K562 (cell line): Measurements from ENCODE around the gene SH3RF1. TPM values are rescaled to one million over a fixed set of nuclear protein-coding genes. Genes with fewer than 3 reads are reported as not detected.

Experiments
- ATAC-seq: fragments of 200-7000 bp; cut with Tn5 transposase; 3 replicates; pipeline ENCODE4 v1.9.1; 2020; ENCODE audit warnings: moderate library complexity
- BruUV-seq: library from RNA; stranded (reverse); fragments of 400-500 nt; replicated peaks from 2 replicates; lab custom pipeline; 2021; lab: Mats Ljungman, UMichigan
- CTCF ChIA-PET: fragments of 300-600 bp; formaldehyde crosslinking; extraction: SDS; loops from one replicate; lab custom pipeline; 2021; ENCODE audit warnings: low intra/inter-chr PET ratio; lab: Yijun Ruan, JAX
- POLR2A ChIA-PET: fragments of 300-600, 350-650 bp; sonication (Branson Sonifier 250); formaldehyde crosslinking; extraction: SDS; loops from one replicate; lab custom pipeline; 2021; ENCODE audit warnings: antibody characterized with exemption, inconsistent platforms; lab: Yijun Ruan, JAX
- DNase-seq, 4 experiments: peaks; one replicate each; pipeline versions ENCODE4 v3.0.0 to v3.0.0-alpha.2; 2011 to 2018; ENCODE audit warnings: low spot score in 3 of 4, mixed read lengths in 3 of 4; ENCODE audit errors: extremely low read depth in 1 of 4
- FAIRE-seq: peaks from 2 replicates; lab custom pipeline; 2011; peaks lifted over from hg19 to GRCh38; lab: Jason Lieb, UNC
- H2AFZ ChIP-seq: 2 replicates; pipeline ENCODE4 v1.6.0; 2011; ENCODE audit warnings: low read depth, low read length, control low read depth, inconsistent platforms
- H3K27ac ChIP-seq: fragments of 200-600 bp; 3 replicates; pipeline ENCODE4 v1.8.0; 2011; ENCODE audit warnings: low read depth, mild to moderate bottlenecking, control low read depth, inconsistent platforms, low read length, moderate library complexity, mixed read lengths; ENCODE audit errors: extremely low read depth
- H3K27me3 ChIP-seq, 2 experiments: fragments of 300-600 bp in 1 of 2; 2 replicates in 1 of 2; 3 replicates in 1 of 2; pipeline versions ENCODE4 v1.6.0 to v1.8.0; 2011; ENCODE audit warnings: inconsistent platforms in 2 of 2, low read length in 2 of 2, mild to moderate bottlenecking in 1 of 2, mixed read lengths in 1 of 2, moderate library complexity in 1 of 2; ENCODE audit not compliant: control insufficient read depth in 2 of 2, insufficient read depth in 2 of 2
- H3K36me3 ChIP-seq: fragments of 300-600 bp; 3 replicates; pipeline ENCODE4 v1.8.0; 2011; ENCODE audit warnings: mild to moderate bottlenecking, low read length, inconsistent platforms; ENCODE audit not compliant: control insufficient read depth, insufficient read depth
- H3K4me1 ChIP-seq, 2 experiments: fragments of 200-600 bp in 1 of 2; replicated peaks in 1 of 2; 2 replicates in 1 of 2; 3 replicates in 1 of 2; pipeline versions ENCODE4 v1.5.1 to v1.8.0; 2011; ENCODE audit warnings: inconsistent platforms in 2 of 2, low read length in 2 of 2, mild to moderate bottlenecking in 1 of 2, mixed read lengths in 1 of 2, moderate library complexity in 1 of 2; ENCODE audit not compliant: control insufficient read depth in 2 of 2, insufficient read depth in 2 of 2
- H3K4me2 ChIP-seq: 2 replicates; pipeline ENCODE4 v1.6.1; 2011; ENCODE audit warnings: low read length, control low read depth, inconsistent platforms, mixed read lengths; ENCODE audit not compliant: insufficient read depth
- H3K4me3 ChIP-seq: fragments of 200-600 bp; sonication (generic), shearing (Covaris generic); 2 replicates; pipeline ENCODE4 v1.5.1; 2016; ENCODE audit warnings: control low read depth, inconsistent platforms
- H3K79me2 ChIP-seq: fragments of 200-600 bp; 3 replicates; pipeline ENCODE4 v1.8.0; 2011; ENCODE audit warnings: low read length, inconsistent platforms; ENCODE audit not compliant: control insufficient read depth, insufficient read depth
- H3K9ac ChIP-seq, 2 experiments: 2 replicates each; pipeline versions ENCODE4 v1.6.0 to v1.6.1; 2011; ENCODE audit warnings: low read depth in 2 of 2, low read length in 2 of 2, control low read depth in 1 of 2, inconsistent platforms in 1 of 2, mild to moderate bottlenecking in 1 of 2, mixed read lengths in 1 of 2; ENCODE audit not compliant: insufficient read depth in 1 of 2
- H3K9me1 ChIP-seq: one replicate; pipeline ENCODE4 v1.6.0; 2011; ENCODE audit warnings: inconsistent platforms, mild to moderate bottlenecking, low read length, moderate library complexity; ENCODE audit not compliant: control insufficient read depth, insufficient read depth
- H3K9me3 ChIP-seq: replicated peaks from 2 replicates; pipeline ENCODE4 v1.5.1; 2011; ENCODE audit warnings: low read depth, low read length, inconsistent platforms; ENCODE audit not compliant: control insufficient read depth, insufficient read depth
- H4K20me1 ChIP-seq: replicated peaks from 2 replicates; pipeline ENCODE4 v1.6.1; 2011; ENCODE audit warnings: low read length, inconsistent platforms, mixed read lengths; ENCODE audit not compliant: control insufficient read depth, insufficient read depth
- ARID2 ChIP-seq: fragments of 450-650 bp; IDR thresholded peaks from 2 replicates; pipeline ENCODE4 v1.6.1; 2017; ENCODE audit warnings: antibody characterized with exemption, mild to moderate bottlenecking
- CC2D1A ChIP-seq: fragments of 450-650 bp; IDR thresholded peaks from 2 replicates; pipeline ENCODE4 v1.6.1; 2017; ENCODE audit warnings: mild to moderate bottlenecking
- FOXA1 ChIP-seq: fragments of 450-650 bp; IDR thresholded peaks from 2 replicates; pipeline ENCODE4 v1.6.1; 2016; ENCODE audit warnings: mild to moderate bottlenecking, borderline replicate concordance
- FOXJ3 ChIP-seq: sonication (generic); formaldehyde crosslinking; IDR thresholded peaks from 2 replicates; pipeline ENCODE4 v1.4.0; 2020; ENCODE audit warnings: mild to moderate bottlenecking, missing genetic modification reagents
- NELFE ChIP-seq: IDR thresholded peaks from 2 replicates; pipeline ENCODE4 v1.6.1; 2011; ENCODE audit warnings: mild to moderate bottlenecking; ENCODE audit not compliant: insufficient read depth, insufficient read length
- RAD21 ChIP-seq, 2 experiments: fragments of 250-450 bp in 1 of 2; fragments of 450-650 bp in 1 of 2; sonication (Bioruptor Pico) in 1 of 2; formaldehyde crosslinking in 1 of 2; IDR thresholded peaks in 1 of 2; conservative IDR thresholded peaks in 1 of 2; 2 replicates each; pipeline versions ENCODE4 v1.4.0 to v1.8.0; 2020 to 2022; ENCODE audit warnings: mild to moderate bottlenecking in 2 of 2, moderate library complexity in 1 of 2
- SMARCE1 ChIP-seq: fragments of 450-650 bp; IDR thresholded peaks from 2 replicates; pipeline ENCODE4 v1.7.1; 2016; ENCODE audit warnings: mild to moderate bottlenecking
- WGBS: fragments of 100-300 bp; shearing (Covaris generic); methylation state at CpG from one replicate; pipeline ENCODE4 v1.1.6; 2016; ENCODE audit warnings: low coverage, mixed read lengths; ENCODE audit not compliant: insufficient coverage; ENCODE audit errors: missing lambda C conversion rate; 5-methylcytosine and 5-hydroxymethylcytosine counted together
- in situ Hi-C: fragments of 300-500 bp; cut with MboI; formaldehyde crosslinking; loops from 4 replicates; pipeline ENCODE4 v1.15.0; 2018; ENCODE audit warnings: inconsistent platforms, mixed read lengths
- intact Hi-C: fragments of 100-400 bp; cut with micrococcal nuclease; formaldehyde crosslinking; loops from 2 replicates; pipeline ENCODE4 v1.14.2; 2022
- polyA plus RNA-seq, 8 experiments: library from polyadenylated mRNA; depleted of rRNA in 4 of 8; stranded (reverse) in 5 of 8; unstranded in 3 of 8; fragments of >200 nt; fragmentation: Nextera tagmentation in 2 of 8; fragmentation: Illumina TruSeq in 1 of 8; extraction: Ambion mirVana in 2 of 8; extraction: Trizol in 1 of 8; gene quantifications; 2 replicates each; pipeline versions ENCODE4 v1.2.1 to v1.2.3, GENCODE V29; 2011 to 2014; ENCODE audit warnings: inconsistent platforms in 1 of 8, missing spikeins in 1 of 8
- total RNA-seq, 7 experiments: library from RNA; depleted of rRNA in 6 of 7; stranded (reverse); fragments of >200 nt in 6 of 7; fragmentation: Illumina TruSeq in 2 of 7; extraction: Trizol in 2 of 7; gene quantifications; 2 replicates each; pipeline versions ENCODE4 v1.2.1 to v1.2.3, GENCODE V29; 2011 to 2021; ENCODE audit warnings: low replicate concordance in 1 of 7
- TF ChIP-seq, protein P1 (sequence below): sonication (generic); formaldehyde crosslinking; IDR thresholded peaks from 2 replicates; pipeline ENCODE4 v1.8.0; 2022; ENCODE audit warnings: missing genetic modification reagents, mild to moderate bottlenecking, moderate library complexity, borderline replicate concordance
- TF ChIP-seq, protein P2 (sequence below), 3 experiments: IDR thresholded peaks in 2 of 3; conservative IDR thresholded peaks in 1 of 3; 2 replicates each; pipeline ENCODE4 v1.5.1; 2011 to 2012; ENCODE audit warnings: low read length in 3 of 3, mild to moderate bottlenecking in 3 of 3, control low read depth in 2 of 3, improper control_type of control experiment in 1 of 3, inconsistent platforms in 1 of 3, low read depth in 1 of 3, mixed read lengths in 1 of 3, moderate library complexity in 1 of 3; ENCODE audit not compliant: insufficient read depth in 2 of 3

The SH3RF1 gene
- total and polyA plus RNA-seq, 9 of the 15 experiments (the other 6 are each of a cell fraction or from before 2014, with no cell fraction given), result 0.04 to 0.16 (median 0.11) TPM; not detected in 6

DNA sequence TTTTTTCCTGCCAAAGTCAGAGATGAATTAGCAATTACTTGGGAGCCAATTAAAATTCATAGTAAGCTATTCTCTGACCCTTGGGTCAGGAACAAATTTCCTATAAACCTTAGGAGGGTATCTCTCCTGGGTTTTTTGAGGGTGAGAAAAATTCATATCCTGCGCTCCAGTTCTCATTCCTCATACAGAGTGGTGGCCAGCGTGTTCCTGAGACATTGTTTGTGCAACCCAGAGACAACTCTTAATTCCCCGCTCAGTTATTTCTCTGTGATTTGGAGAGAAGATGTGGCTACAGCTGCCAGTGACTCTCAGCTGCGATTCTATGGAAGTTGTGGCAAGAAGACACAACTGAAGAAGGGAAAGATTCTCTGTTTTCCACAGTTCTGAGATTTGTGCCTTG lies 222.8 kb downstream of the SH3RF1 start:
- Histone ChIP-seq H3K36me3 (no peaks in the 10 kb centered on the region), H3K9ac (no peak overlapping the region)
- in situ Hi-C loops, result no loop called here
- TF ChIP-seq CC2D1A (no peak), FOXJ3 (no peak)
- TF ChIP-seq, all 486 proteins: peak for 0
- no peaks in the 10 kb centered on the region for H3K9me1 ChIP-seq
- DNase-seq (no peak), ATAC-seq (no peak), FAIRE-seq (no peak)
- H2AFZ ChIP-seq, result no peak overlapping the region
- H3K27ac ChIP-seq, result no peak overlapping the region
- 3% methylated on average over 4 of the region's 4 CpGs for WGBS
- no peak overlapping the region for H3K4me3 ChIP-seq
- no TSS peak for BruUV-seq
- H4K20me1 ChIP-seq, result no peaks in the 10 kb centered on the region
- no peaks in the 10 kb centered on the region for H3K4me1 ChIP-seq
- H3K4me2 ChIP-seq, result no peak overlapping the region
- ChIA-PET CTCF (no interaction called here), POLR2A (interaction anchor here (1.2 kb wide), 1 partner anchor 16 kb away, joined by 4 read pairs; no protein-coding TSS in a partner anchor)
- intact Hi-C loops, result no loop called here
- H3K79me2 ChIP-seq, result no peaks in the 10 kb centered on the region
- H3K9me3 ChIP-seq, result no peaks in the 10 kb centered on the region
- peaks cover 44 to 50% of the 10 kb centered on the region in 2 experiments; a peak in 4 of 5 replicates for H3K27me3 ChIP-seq

DNA sequence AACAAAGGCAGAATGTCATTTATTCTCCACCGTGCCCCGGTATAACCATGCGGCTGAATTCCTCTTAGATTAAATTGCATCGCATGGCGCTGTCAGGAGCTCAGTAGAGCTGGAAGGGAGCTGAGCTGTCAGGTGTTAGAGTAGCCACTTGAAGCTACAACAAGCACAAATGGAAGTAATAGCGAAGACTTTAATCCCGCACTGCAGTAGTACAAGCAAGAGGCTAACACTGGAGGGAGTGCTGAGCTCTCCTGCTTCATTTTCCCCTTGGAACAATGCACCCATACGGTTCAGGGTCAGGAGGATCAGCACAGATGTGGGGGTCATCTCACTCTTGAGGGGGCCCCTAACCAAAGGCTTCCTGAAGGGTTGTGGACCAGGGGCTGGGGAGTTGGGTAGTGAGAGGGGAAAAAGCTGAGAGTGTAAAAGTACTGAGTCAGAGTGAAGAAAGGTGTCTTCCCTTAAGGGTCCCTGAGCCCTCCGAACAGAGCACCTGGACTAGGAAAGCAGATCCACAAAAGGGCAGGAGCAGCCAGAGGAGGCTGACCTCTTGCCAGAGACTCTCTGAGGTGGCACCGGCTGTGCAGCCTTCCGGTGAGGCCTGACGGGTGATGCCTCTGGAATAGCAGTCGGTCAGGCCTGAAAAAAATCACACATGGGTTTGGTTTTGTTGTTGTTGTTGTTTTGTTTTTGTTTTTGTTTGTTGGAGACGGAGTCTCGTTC lies 224.7 kb downstream of the SH3RF1 start:
- intact Hi-C loops, result no loop called here
- TF ChIP-seq ARID2 (no peak), RAD21 (CRISPR knock-in tag; conservative IDR thresholded peaks at IDR 0.05 in 1 of 2, IDR thresholded peaks at IDR 0.05 in 1 of 2) (peak; percentile 21 to 40; a peak in 2 of 4 replicates), FOXA1 (no peak), NELFE (no peak), SMARCE1 (no peak)
- TF ChIP-seq, protein P1, sequence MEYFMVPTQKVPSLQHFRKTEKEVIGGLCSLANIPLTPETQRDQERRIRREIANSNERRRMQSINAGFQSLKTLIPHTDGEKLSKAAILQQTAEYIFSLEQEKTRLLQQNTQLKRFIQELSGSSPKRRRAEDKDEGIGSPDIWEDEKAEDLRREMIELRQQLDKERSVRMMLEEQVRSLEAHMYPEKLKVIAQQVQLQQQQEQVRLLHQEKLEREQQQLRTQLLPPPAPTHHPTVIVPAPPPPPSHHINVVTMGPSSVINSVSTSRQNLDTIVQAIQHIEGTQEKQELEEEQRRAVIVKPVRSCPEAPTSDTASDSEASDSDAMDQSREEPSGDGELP (CRISPR knock-in tag), result no peak
- TF ChIP-seq, protein P2, sequence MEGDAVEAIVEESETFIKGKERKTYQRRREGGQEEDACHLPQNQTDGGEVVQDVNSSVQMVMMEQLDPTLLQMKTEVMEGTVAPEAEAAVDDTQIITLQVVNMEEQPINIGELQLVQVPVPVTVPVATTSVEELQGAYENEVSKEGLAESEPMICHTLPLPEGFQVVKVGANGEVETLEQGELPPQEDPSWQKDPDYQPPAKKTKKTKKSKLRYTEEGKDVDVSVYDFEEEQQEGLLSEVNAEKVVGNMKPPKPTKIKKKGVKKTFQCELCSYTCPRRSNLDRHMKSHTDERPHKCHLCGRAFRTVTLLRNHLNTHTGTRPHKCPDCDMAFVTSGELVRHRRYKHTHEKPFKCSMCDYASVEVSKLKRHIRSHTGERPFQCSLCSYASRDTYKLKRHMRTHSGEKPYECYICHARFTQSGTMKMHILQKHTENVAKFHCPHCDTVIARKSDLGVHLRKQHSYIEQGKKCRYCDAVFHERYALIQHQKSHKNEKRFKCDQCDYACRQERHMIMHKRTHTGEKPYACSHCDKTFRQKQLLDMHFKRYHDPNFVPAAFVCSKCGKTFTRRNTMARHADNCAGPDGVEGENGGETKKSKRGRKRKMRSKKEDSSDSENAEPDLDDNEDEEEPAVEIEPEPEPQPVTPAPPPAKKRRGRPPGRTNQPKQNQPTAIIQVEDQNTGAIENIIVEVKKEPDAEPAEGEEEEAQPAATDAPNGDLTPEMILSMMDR (IDR thresholded peaks at IDR 0.05 in 2 of 3, conservative IDR thresholded peaks at IDR 0.05 in 1 of 3; ENCODE audit: insufficient read depth in 2 of 3, low read depth in 1 of 3, low read length in 3 of 3), result 0 out of 6 replicates have a peak, but pooled peaks of 1 of the 3 experiments have one; percentile 18
- TF ChIP-seq, all 486 proteins: peak for 2
- no peaks in the 10 kb centered on the region for H3K4me1 ChIP-seq
- no peaks in the 10 kb centered on the region for H3K9me3 ChIP-seq
- no peak overlapping the region for H3K9ac ChIP-seq
- no TSS peak for BruUV-seq
- in situ Hi-C loops, result no loop called here
- CTCF ChIA-PET, result no interaction called here
- no peak overlapping the region for H3K4me2 ChIP-seq
- ATAC-seq (peak; percentile 53; the same call in 2 of the 3 replicates), FAIRE-seq (no peak), DNase-seq (no peak)
- H3K79me2 ChIP-seq, result no peaks in the 10 kb centered on the region
- no peaks in the 10 kb centered on the region for H4K20me1 ChIP-seq
- no peak overlapping the region for H3K4me3 ChIP-seq
- H3K36me3 ChIP-seq, result no peaks in the 10 kb centered on the region
- H3K9me1 ChIP-seq, result no peaks in the 10 kb centered on the region
- H2AFZ ChIP-seq, result no peak overlapping the region
- POLR2A ChIA-PET, result no interaction called here
- no peak overlapping the region for H3K27ac ChIP-seq
- H3K27me3 ChIP-seq, result peaks cover 25 to 48% of the 10 kb centered on the region in 2 experiments; a peak in 4 of 5 replicates
- WGBS, result 5% methylated on average over 14 of the region's 15 CpGs
